GM12878 (cell line): Measurements from ENCODE around the gene C11orf65. TPM values are rescaled to one million over a fixed set of nuclear protein-coding genes. Genes with fewer than 3 reads are reported as not detected.

Experiments used
- ATAC-seq: fragments of 200-7000 bp; cut with Tn5 transposase; 3 replicates; pipeline ENCODE4 v1.9.1; 2020; ENCODE audit warnings: mild to moderate bottlenecking, moderate library complexity
- BruUV-seq: library from RNA; stranded (reverse); fragments of 400-500 nt; replicated peaks from 2 replicates; lab custom pipeline; 2021; lab: Mats Ljungman, UMichigan
- CTCF ChIA-PET: fragments of 300-600 bp; sonication (Branson Sonifier 250); formaldehyde crosslinking; extraction: SDS; loops from one replicate; lab custom pipeline; 2021; ENCODE audit warnings: inconsistent platforms; lab: Yijun Ruan, JAX
- POLR2A ChIA-PET: fragments of 350-600 bp; formaldehyde crosslinking; extraction: SDS; loops from one replicate; lab custom pipeline; 2021; ENCODE audit warnings: inconsistent platforms; lab: Charles Lee
- RAD21 ChIA-PET: fragments of 300-600 bp; sonication (Branson Sonifier 250); formaldehyde crosslinking; loops from one replicate; lab custom pipeline; 2023; ENCODE audit warnings: antibody characterized with exemption; ENCODE audit not compliant: unreplicated experiment; lab: Charles Lee
- SMC1A ChIA-PET: fragments of 300-600 bp; sonication (Branson Sonifier 250); formaldehyde crosslinking; loops from one replicate; lab custom pipeline; 2023; ENCODE audit not compliant: unreplicated experiment, uncharacterized antibody; lab: Charles Lee
- DNase-seq: peaks from one replicate; pipeline ENCODE4 v3.0.0-alpha.2; 2011; ENCODE audit warnings: low read depth, low spot score
- FAIRE-seq: peaks from 3 replicates; lab custom pipeline; 2011; peaks lifted over from hg19 to GRCh38; lab: Jason Lieb, UNC
- H2AFZ ChIP-seq: 2 replicates; pipeline ENCODE4 v1.6.0; 2011; ENCODE audit warnings: low read depth, low read length, control low read depth; ENCODE audit not compliant: control insufficient read depth
- H3K27ac ChIP-seq: 2 replicates; pipeline ENCODE4 v1.5.1; 2011; ENCODE audit warnings: control low read depth; ENCODE audit not compliant: control insufficient read depth, insufficient read depth
- H3K27me3 ChIP-seq, 2 experiments: replicated peaks in 1 of 2; 2 replicates each; pipeline versions ENCODE4 v1.6.0 to v1.6.1; 2011; ENCODE audit warnings: low read length in 1 of 2; ENCODE audit not compliant: control insufficient read depth in 2 of 2, insufficient read depth in 2 of 2
- H3K36me3 ChIP-seq, 2 experiments: 2 replicates each; pipeline ENCODE4 v1.5.1; 2011; ENCODE audit warnings: low read length in 1 of 2; ENCODE audit not compliant: control insufficient read depth in 2 of 2, insufficient read depth in 2 of 2
- H3K4me1 ChIP-seq: 2 replicates; pipeline ENCODE4 v1.6.1; 2011; ENCODE audit warnings: mild to moderate bottlenecking, low read length, moderate library complexity, mixed read lengths; ENCODE audit not compliant: control insufficient read depth, insufficient read depth
- H3K4me2 ChIP-seq: 2 replicates; pipeline ENCODE4 v1.6.0; 2011; ENCODE audit warnings: control low read depth; ENCODE audit not compliant: control insufficient read depth, insufficient read depth
- H3K4me3 ChIP-seq: fragments of 200-600 bp; sonication (generic); 2 replicates; pipeline ENCODE4 v1.5.1; 2016
- H3K79me2 ChIP-seq: 2 replicates; pipeline ENCODE4 v1.6.0; 2011; ENCODE audit warnings: low read length; ENCODE audit not compliant: control insufficient read depth, insufficient read depth
- H3K9ac ChIP-seq: 2 replicates; pipeline ENCODE4 v1.8.0; 2011; ENCODE audit warnings: low read length, control low read depth, mixed read lengths; ENCODE audit not compliant: control insufficient read depth, insufficient read depth
- H3K9me3 ChIP-seq: replicated peaks from 3 replicates; pipeline ENCODE4 v1.5.1; 2011; ENCODE audit warnings: mild to moderate bottlenecking, low read length; ENCODE audit not compliant: control insufficient read depth, insufficient read depth
- H4K20me1 ChIP-seq: 2 replicates; pipeline ENCODE4 v1.6.0; 2011; ENCODE audit not compliant: control insufficient read depth, insufficient read depth
- ASH2L ChIP-seq: fragments of 300-600, 200-600 bp; sonication (generic); IDR thresholded peaks from 2 replicates; pipeline ENCODE4 v1.6.1; 2017; ENCODE audit warnings: low read depth, mild to moderate bottlenecking, borderline replicate concordance
- CHD4 ChIP-seq: fragments of 200-600 bp; sonication (generic); IDR thresholded peaks from 2 replicates; pipeline ENCODE4 v1.6.1; 2016; ENCODE audit warnings: mild to moderate bottlenecking
- CREM ChIP-seq: IDR thresholded peaks from 2 replicates; pipeline ENCODE4 v1.6.1; 2014; ENCODE audit warnings: antibody characterized with exemption, low read depth
- DPF2 ChIP-seq: fragments of 450-650 bp; IDR thresholded peaks from 2 replicates; pipeline ENCODE4 v1.6.1; 2017; ENCODE audit warnings: mild to moderate bottlenecking
- IKZF1 ChIP-seq: fragments of 450-650 bp; conservative IDR thresholded peaks from 2 replicates; pipeline ENCODE4 v1.6.1; 2017; ENCODE audit warnings: antibody characterized with exemption, mild to moderate bottlenecking
- SMC3 ChIP-seq: IDR thresholded peaks from 2 replicates; pipeline ENCODE4 v1.6.1; 2011; ENCODE audit warnings: low read length, improper control_type of control experiment, borderline replicate concordance
- TARDBP ChIP-seq: IDR thresholded peaks from 2 replicates; pipeline ENCODE4 v1.6.1; 2016; ENCODE audit warnings: borderline replicate concordance
- WGBS: methylation state at CpG from one replicate; pipeline ENCODE4 v1.1.6; 2016; ENCODE audit warnings: low lambda C conversion rate; ENCODE audit not compliant: insufficient replicate concordance, insufficient coverage; ENCODE audit errors: missing lambda C conversion rate; 5-methylcytosine and 5-hydroxymethylcytosine counted together
- in situ Hi-C: fragments of 300-500 bp; cut with MboI; formaldehyde crosslinking; loops from 9 replicates; pipeline ENCODE4 v1.14.3; 2018; ENCODE audit warnings: mixed read lengths
- intact Hi-C: fragments of 100-400 bp; cut with micrococcal nuclease; formaldehyde crosslinking; loops from one replicate; pipeline ENCODE4 v1.14.2; 2022; ENCODE audit not compliant: unreplicated experiment
- polyA plus RNA-seq, 11 experiments: library from polyadenylated mRNA; depleted of rRNA in 4 of 11; unstranded in 6 of 11; stranded (reverse) in 5 of 11; fragments of >200 nt; fragmentation: Nextera tagmentation in 4 of 11; fragmentation: Illumina TruSeq in 1 of 11; extraction: Ambion mirVana in 4 of 11; extraction: Trizol in 1 of 11; gene quantifications; 1 replicate in 1 of 11; 2 replicates in 10 of 11; pipeline versions ENCODE4 v1.2.1 to v1.2.3, GENCODE V29; 2011 to 2016; ENCODE audit warnings: inconsistent platforms in 2 of 11, missing spikeins in 2 of 11, low read depth in 1 of 11
- total RNA-seq, 4 experiments: library from RNA; depleted of rRNA in 3 of 4; stranded (reverse); fragments of >200 nt in 3 of 4; fragmentation: Illumina TruSeq in 1 of 4; extraction: Trizol in 1 of 4; gene quantifications; 2 replicates each; pipeline versions ENCODE4 v1.2.1 to v1.2.3, GENCODE V29; 2013 to 2021
- TF ChIP-seq, protein P1 (sequence below): IDR thresholded peaks from 2 replicates; pipeline ENCODE4 v1.6.1; 2012; ENCODE audit warnings: low read length, inconsistent platforms
- TF ChIP-seq, protein P2 (sequence below): fragments of 150-350 bp; IDR thresholded peaks from 2 replicates; pipeline ENCODE4 v1.6.1; 2016; ENCODE audit warnings: low read depth, low read length
- TF ChIP-seq, protein P3 (sequence below): fragments of 450-650 bp; IDR thresholded peaks from 2 replicates; pipeline ENCODE4 v1.6.1; 2016; ENCODE audit warnings: mild to moderate bottlenecking, moderate library complexity, borderline replicate concordance
- TF ChIP-seq, protein P4 (sequence below): fragments of 150-350 bp; IDR thresholded peaks from 2 replicates; pipeline ENCODE4 v1.6.1; 2014; ENCODE audit warnings: mild to moderate bottlenecking, low read depth, low read length

The C11orf65 gene
- total and polyA plus RNA-seq, 10 of the 15 experiments (the other 5 are each of a cell fraction or from before 2014, with no cell fraction given) = 0.71 to 2.0 (median 1.2) TPM

DNA sequence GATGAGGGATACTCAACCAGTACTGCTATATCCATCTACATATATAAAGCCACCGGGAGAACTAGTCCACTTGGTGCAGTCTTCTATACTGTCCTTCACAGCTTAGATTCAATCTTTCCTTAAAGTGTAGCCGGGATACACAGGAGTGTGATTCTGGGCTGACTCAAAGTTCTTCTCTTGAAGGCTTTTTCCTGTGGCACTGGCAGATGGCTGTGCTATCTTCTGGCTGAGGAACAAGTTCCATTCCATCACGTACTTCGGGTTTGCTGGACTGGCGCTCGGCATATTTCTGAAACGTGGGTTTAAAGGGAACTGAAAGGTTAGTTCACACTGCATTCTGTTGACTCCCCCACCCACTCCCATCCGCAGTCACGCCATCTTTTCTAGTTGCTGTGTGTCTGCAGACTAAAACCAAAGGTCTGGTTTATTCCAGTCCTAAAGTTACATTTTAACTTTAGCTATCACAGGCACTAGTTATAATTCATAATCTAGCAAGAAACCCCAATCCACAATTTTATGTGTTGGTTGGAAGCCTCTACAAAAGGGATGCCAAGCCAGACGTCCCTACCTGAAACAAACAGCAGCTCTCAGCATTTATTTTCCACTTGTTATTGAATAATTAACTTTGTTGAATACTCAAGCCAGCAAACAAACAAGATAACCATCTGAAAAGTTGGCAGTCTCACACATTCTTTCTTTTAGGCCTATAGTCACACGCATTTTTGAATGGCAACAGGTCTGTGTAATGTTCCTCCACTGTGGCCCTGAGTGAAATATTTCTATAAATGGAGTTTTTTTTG lies 7.5 kb upstream of the C11orf65 start:
- POLR2A ChIA-PET = no interaction called here
- no peaks in the 10 kb centered on the region for H3K79me2 ChIP-seq
- H3K4me3 ChIP-seq = no peak overlapping the region
- no peaks in the 10 kb centered on the region for H3K4me1 ChIP-seq
- no peaks in the 10 kb centered on the region for H3K9me3 ChIP-seq
- RAD21 ChIA-PET = no interaction called here
- peaks cover 3 to 10% of the 10 kb centered on the region in 2 experiments; a peak in 3 of 4 replicates for H3K36me3 ChIP-seq
- no TSS peak for BruUV-seq
- ATAC-seq (no peak), DNase-seq (no peak), FAIRE-seq (no peak)
- intact Hi-C loops = no loop called here
- SMC1A ChIA-PET = interaction anchor here (0.7 to 1.0 kb wide), 2 partner anchors 74 to 78 kb away, joined by 3 read pairs; no protein-coding TSS in a partner anchor
- CTCF ChIA-PET = interaction anchor here (0.7 kb wide), 1 partner anchor 191 kb away, joined by 4 read pairs; no protein-coding TSS in a partner anchor
- H3K27ac ChIP-seq = no peak overlapping the region
- no peak overlapping the region for H3K9ac ChIP-seq
- no peaks in the 10 kb centered on the region for H4K20me1 ChIP-seq
- no peak overlapping the region for H2AFZ ChIP-seq
- no peaks in the 10 kb centered on the region for H3K27me3 ChIP-seq
- 81% methylated on average over 11 of the region's 11 CpGs for WGBS
- no peak overlapping the region for H3K4me2 ChIP-seq
- in situ Hi-C loops = no loop called here
- TF ChIP-seq CREM = no peak
- no peak for TF ChIP-seq SMC3
- TF ChIP-seq, protein P1, sequence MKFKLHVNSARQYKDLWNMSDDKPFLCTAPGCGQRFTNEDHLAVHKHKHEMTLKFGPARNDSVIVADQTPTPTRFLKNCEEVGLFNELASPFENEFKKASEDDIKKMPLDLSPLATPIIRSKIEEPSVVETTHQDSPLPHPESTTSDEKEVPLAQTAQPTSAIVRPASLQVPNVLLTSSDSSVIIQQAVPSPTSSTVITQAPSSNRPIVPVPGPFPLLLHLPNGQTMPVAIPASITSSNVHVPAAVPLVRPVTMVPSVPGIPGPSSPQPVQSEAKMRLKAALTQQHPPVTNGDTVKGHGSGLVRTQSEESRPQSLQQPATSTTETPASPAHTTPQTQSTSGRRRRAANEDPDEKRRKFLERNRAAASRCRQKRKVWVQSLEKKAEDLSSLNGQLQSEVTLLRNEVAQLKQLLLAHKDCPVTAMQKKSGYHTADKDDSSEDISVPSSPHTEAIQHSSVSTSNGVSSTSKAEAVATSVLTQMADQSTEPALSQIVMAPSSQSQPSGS = no peak
- no peak for TF ChIP-seq DPF2
- TF ChIP-seq, protein P2, sequence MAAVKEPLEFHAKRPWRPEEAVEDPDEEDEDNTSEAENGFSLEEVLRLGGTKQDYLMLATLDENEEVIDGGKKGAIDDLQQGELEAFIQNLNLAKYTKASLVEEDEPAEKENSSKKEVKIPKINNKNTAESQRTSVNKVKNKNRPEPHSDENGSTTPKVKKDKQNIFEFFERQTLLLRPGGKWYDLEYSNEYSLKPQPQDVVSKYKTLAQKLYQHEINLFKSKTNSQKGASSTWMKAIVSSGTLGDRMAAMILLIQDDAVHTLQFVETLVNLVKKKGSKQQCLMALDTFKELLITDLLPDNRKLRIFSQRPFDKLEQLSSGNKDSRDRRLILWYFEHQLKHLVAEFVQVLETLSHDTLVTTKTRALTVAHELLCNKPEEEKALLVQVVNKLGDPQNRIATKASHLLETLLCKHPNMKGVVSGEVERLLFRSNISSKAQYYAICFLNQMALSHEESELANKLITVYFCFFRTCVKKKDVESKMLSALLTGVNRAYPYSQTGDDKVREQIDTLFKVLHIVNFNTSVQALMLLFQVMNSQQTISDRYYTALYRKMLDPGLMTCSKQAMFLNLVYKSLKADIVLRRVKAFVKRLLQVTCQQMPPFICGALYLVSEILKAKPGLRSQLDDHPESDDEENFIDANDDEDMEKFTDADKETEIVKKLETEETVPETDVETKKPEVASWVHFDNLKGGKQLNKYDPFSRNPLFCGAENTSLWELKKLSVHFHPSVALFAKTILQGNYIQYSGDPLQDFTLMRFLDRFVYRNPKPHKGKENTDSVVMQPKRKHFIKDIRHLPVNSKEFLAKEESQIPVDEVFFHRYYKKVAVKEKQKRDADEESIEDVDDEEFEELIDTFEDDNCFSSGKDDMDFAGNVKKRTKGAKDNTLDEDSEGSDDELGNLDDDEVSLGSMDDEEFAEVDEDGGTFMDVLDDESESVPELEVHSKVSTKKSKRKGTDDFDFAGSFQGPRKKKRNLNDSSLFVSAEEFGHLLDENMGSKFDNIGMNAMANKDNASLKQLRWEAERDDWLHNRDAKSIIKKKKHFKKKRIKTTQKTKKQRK = no peak
- no peak for TF ChIP-seq IKZF1
- TF ChIP-seq, protein P3, sequence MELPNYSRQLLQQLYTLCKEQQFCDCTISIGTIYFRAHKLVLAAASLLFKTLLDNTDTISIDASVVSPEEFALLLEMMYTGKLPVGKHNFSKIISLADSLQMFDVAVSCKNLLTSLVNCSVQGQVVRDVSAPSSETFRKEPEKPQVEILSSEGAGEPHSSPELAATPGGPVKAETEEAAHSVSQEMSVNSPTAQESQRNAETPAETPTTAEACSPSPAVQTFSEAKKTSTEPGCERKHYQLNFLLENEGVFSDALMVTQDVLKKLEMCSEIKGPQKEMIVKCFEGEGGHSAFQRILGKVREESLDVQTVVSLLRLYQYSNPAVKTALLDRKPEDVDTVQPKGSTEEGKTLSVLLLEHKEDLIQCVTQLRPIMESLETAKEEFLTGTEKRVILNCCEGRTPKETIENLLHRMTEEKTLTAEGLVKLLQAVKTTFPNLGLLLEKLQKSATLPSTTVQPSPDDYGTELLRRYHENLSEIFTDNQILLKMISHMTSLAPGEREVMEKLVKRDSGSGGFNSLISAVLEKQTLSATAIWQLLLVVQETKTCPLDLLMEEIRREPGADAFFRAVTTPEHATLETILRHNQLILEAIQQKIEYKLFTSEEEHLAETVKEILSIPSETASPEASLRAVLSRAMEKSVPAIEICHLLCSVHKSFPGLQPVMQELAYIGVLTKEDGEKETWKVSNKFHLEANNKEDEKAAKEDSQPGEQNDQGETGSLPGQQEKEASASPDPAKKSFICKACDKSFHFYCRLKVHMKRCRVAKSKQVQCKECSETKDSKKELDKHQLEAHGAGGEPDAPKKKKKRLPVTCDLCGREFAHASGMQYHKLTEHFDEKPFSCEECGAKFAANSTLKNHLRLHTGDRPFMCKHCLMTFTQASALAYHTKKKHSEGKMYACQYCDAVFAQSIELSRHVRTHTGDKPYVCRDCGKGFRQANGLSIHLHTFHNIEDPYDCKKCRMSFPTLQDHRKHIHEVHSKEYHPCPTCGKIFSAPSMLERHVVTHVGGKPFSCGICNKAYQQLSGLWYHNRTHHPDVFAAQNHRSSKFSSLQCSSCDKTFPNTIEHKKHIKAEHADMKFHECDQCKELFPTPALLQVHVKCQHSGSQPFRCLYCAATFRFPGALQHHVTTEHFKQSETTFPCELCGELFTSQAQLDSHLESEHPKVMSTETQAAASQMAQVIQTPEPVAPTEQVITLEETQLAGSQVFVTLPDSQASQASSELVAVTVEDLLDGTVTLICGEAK = no peak
- TF ChIP-seq, protein P4, sequence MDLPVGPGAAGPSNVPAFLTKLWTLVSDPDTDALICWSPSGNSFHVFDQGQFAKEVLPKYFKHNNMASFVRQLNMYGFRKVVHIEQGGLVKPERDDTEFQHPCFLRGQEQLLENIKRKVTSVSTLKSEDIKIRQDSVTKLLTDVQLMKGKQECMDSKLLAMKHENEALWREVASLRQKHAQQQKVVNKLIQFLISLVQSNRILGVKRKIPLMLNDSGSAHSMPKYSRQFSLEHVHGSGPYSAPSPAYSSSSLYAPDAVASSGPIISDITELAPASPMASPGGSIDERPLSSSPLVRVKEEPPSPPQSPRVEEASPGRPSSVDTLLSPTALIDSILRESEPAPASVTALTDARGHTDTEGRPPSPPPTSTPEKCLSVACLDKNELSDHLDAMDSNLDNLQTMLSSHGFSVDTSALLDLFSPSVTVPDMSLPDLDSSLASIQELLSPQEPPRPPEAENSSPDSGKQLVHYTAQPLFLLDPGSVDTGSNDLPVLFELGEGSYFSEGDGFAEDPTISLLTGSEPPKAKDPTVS = no peak
- TF ChIP-seq CHD4 = no peak
- TF ChIP-seq ASH2L = no peak
- TF ChIP-seq TARDBP = no peak
